Activated CD8-positive, alpha-beta T cell treated with anti-CD3 and anti-CD28 coated beads for 36 hours (primary cell): Measurements from ENCODE around the gene DVL2. TPM values are rescaled to one million over a fixed set of nuclear protein-coding genes. Genes with fewer than 3 reads are reported as not detected.
A peak's percentile ranks its signal among the peaks of the same experiment; 100 is the strongest.
"Not testable (repeated sequence)": the region's sequence is repeated elsewhere in the genome, so short reads cannot be mapped to it uniquely, and the experiment has no call there.

Experiments
- ATAC-seq: fragments of 200-7000 bp; cut with Tn5 transposase; one replicate; pipeline ENCODE4 v1.10.0; 2021; ENCODE audit warnings: mild to moderate bottlenecking, moderate library complexity
- CTCF ChIA-PET: fragments of 350-600 bp; sonication (Branson Sonifier 250); formaldehyde crosslinking; loops from one replicate; lab custom pipeline; 2021; ENCODE audit warnings: antibody characterized with exemption; lab: Charles Lee
- POLR2A ChIA-PET: fragments of 350-600 bp; sonication (Branson Sonifier 250); formaldehyde crosslinking; loops from one replicate; lab custom pipeline; 2021; ENCODE audit warnings: antibody characterized with exemption; lab: Charles Lee
- DNase-seq: peaks from one replicate; pipeline ENCODE4 v3.0.0-alpha.2; 2020
- H3K27ac Mint-ChIP-seq: one replicate; pipeline ENCODE4 v1.8.0; 2021; ENCODE audit warnings: mild to moderate bottlenecking, mixed read lengths
- H3K27me3 Mint-ChIP-seq: one replicate; pipeline ENCODE4 v1.8.0; 2021; ENCODE audit warnings: mixed read lengths
- H3K36me3 Mint-ChIP-seq: one replicate; pipeline ENCODE4 v1.8.0; 2021; ENCODE audit warnings: low read depth, mixed read lengths
- H3K4me1 Mint-ChIP-seq: one replicate; pipeline ENCODE4 v1.8.0; 2021; ENCODE audit warnings: low read depth, mixed read lengths
- H3K4me3 Mint-ChIP-seq: one replicate; pipeline ENCODE4 v1.8.0; 2021; ENCODE audit warnings: mild to moderate bottlenecking, moderate library complexity, mixed read lengths
- H3K9me3 Mint-ChIP-seq: one replicate; pipeline ENCODE4 v1.8.0; 2021; ENCODE audit warnings: mixed read lengths
- CTCF ChIP-seq: fragments of 200-600 bp; IDR thresholded peaks from one replicate; pipeline ENCODE4 v1.8.0; 2022; ENCODE audit warnings: antibody characterized with exemption, mild to moderate bottlenecking
- intact Hi-C: fragments of 100-400 bp; cut with micrococcal nuclease; formaldehyde crosslinking; loops from one replicate; pipeline ENCODE4 v1.10.0; 2022
- total RNA-seq, 2 experiments: library from RNA; stranded (reverse); gene quantifications; one replicate each; pipeline ENCODE4 v1.2.3, GENCODE V29; 2021

DVL2 gene
- total RNA-seq, 2 experiments from 2014 or later: 50.0 to 53.6 TPM

- ChIA-PET POLR2A (no interaction called here), CTCF (no interaction called here)
- Mint-ChIP-seq H3K4me3 (no peak overlapping the region), H3K27me3 (no peaks in the 10 kb centered on the region), H3K4me1 (no peaks in the 10 kb centered on the region), H3K9me3 (no peaks in the 10 kb centered on the region), H3K27ac (no peak overlapping the region), H3K36me3 (no peaks in the 10 kb centered on the region)
- intact Hi-C loops: no loop called here
- no peak for TF ChIP-seq CTCF
- DNase-seq (no peak), ATAC-seq (no peak)
Observed at GRCh38 chr17:7183433-7184090, 50.8 kb downstream of the DVL2 start.

GRCh38 chr17:7182101-7182500, 52.2 kb downstream of the DVL2 start:
- ATAC-seq, H3K36me3 Mint-ChIP-seq, POLR2A ChIA-PET, H3K4me3 Mint-ChIP-seq, H3K9me3 Mint-ChIP-seq, H3K27ac Mint-ChIP-seq, CTCF ChIA-PET, intact Hi-C loops, DNase-seq: not testable (repeated sequence)
- Mint-ChIP-seq H3K4me1 (peaks cover 12% of the 10 kb centered on the region), H3K27me3 (peaks cover 12% of the 10 kb centered on the region)

- Mint-ChIP-seq H3K27ac (no peak within 1 kb of the TSS), H3K4me3 (peak within 1 kb of the TSS; percentile 70), H3K4me1 (peaks cover 12% of the 10 kb centered on the region), H3K27me3 (peaks cover 12% of the 10 kb centered on the region), H3K9me3 (no peaks in the 10 kb centered on the region), H3K36me3 (no peaks in the 10 kb centered on the region)
- intact Hi-C loops: no loop called here
- DNase-seq: no peak
- CTCF ChIA-PET: interaction anchor here (0.6 to 3.3 kb wide), 3 partner anchors 46 to 134 kb away, joined by 3 to 50 read pairs (median 14); partner anchors contain the start of gene SLC16A11
- no peak for TF ChIP-seq CTCF
- POLR2A ChIA-PET: interaction anchor here (0.5 to 1.8 kb wide), 2 partner anchors 9 to 22 kb away, joined by 3 to 6 read pairs; no protein-coding TSS in a partner anchor
- no peak for ATAC-seq
Observed at GRCh38 chr17:7179317-7180254, 54.7 kb downstream of the DVL2 start, which contains the start of gene ASGR1. Gene ASGR1 (minus strand): TSS chr17:7179370. CDS start chr17:7178563, 807 bp downstream.

GRCh38 chr17:7178973-7179316, 55.4 kb downstream of the DVL2 start:
- Mint-ChIP-seq H3K36me3 (no peaks in the 10 kb centered on the region), H3K27me3 (peaks cover 12% of the 10 kb centered on the region), H3K4me3 (no peak overlapping the region), H3K4me1 (peaks cover 12% of the 10 kb centered on the region), H3K27ac (no peak overlapping the region), H3K9me3 (no peaks in the 10 kb centered on the region)
- POLR2A ChIA-PET: interaction anchor here (1.3 to 2.4 kb wide), 3 partner anchors 10 to 135 kb away, joined by 3 to 8 read pairs (median 6); partner anchors contain the start of gene SLC16A11
- intact Hi-C loops: no loop called here
- CTCF ChIA-PET: interaction anchor here (2.5 to 3.3 kb wide), 2 partner anchors 127 to 133 kb away, joined by 14 to 50 read pairs; partner anchors contain the start of gene SLC16A11
- ATAC-seq (no peak), DNase-seq (no peak)
- TF ChIP-seq CTCF: no peak

GRCh38 chr17:7177954-7178477, 56.3 kb downstream of the DVL2 start:
- ATAC-seq (no peak), DNase-seq (peak; percentile 13)
- H3K27ac Mint-ChIP-seq: no peak overlapping the region
- no peaks in the 10 kb centered on the region for H3K36me3 Mint-ChIP-seq
- H3K4me1 Mint-ChIP-seq: peaks cover 12% of the 10 kb centered on the region
- no peaks in the 10 kb centered on the region for H3K9me3 Mint-ChIP-seq
- intact Hi-C loops: no loop called here
- H3K27me3 Mint-ChIP-seq: peaks cover 12% of the 10 kb centered on the region
- ChIA-PET POLR2A (interaction anchor here (0.7 to 2.4 kb wide), 4 partner anchors 11 to 838 kb away, joined by 3 to 8 read pairs (median 4); partner anchors contain the start of gene SLC16A11), CTCF (interaction anchor here (0.9 to 3.3 kb wide), 27 partner anchors 8 to 335 kb away, joined by 3 to 50 read pairs (median 4); partner anchors contain the start of gene SLC16A11)
- no peak for TF ChIP-seq CTCF
- peak overlapping the region; percentile 70 for H3K4me3 Mint-ChIP-seq
